HG03159 (cell line): ENCODE data around the gene GPR156.
"Not testable (repeated sequence)": the region's sequence is repeated elsewhere in the genome, so short reads cannot be mapped to it uniquely, and the experiment has no call there.

Source experiments
- ATAC-seq: cut with Tn5 transposase; IDR thresholded peaks from one replicate; pipeline ENCODE4 v1.9.1; 2021; ENCODE audit warnings: mild to moderate bottlenecking, moderate library complexity; ENCODE audit not compliant: unreplicated experiment

GPR156 gene

DNA sequence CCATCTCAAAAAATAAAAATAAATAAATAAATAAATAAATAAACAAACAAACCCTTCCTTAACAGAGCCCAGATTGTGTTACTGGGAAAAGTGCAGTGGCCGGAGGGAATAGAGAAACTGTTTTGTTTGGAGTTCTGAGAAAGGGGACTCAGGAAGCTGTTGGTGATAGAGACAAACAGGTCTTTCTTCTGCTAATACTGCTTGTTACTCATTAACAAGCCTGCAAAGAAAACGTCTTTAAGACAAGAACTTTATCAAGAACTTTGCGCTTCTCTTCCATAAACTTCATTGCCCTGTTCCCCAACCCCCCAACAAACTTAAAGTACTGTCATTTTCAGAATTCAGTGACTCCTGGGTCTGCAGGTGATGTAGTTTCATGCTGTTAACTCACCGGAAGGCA, 122.0 kb downstream of the GPR156 start:
- ATAC-seq: no peak

DNA sequence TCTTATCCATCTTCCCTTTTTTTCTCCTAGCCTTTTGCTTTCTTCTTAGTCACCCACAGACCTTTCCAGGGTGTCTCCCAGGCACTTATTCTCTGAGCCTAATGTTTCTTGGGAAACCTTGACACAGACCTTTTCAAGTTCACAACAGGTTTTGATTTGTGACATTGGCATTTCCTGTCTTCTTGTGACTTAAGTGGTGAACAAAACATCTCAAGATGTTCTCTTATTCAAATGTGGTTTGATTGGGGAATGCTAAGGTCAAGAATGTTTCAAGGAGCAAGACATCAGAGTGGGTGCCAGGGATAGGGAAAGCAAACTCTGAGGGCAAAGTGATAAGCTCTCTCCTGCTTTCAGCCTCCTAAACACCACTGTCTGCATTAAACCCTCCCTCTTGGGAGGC, 122.6 kb downstream of the GPR156 start:
- ATAC-seq: no peak

DNA sequence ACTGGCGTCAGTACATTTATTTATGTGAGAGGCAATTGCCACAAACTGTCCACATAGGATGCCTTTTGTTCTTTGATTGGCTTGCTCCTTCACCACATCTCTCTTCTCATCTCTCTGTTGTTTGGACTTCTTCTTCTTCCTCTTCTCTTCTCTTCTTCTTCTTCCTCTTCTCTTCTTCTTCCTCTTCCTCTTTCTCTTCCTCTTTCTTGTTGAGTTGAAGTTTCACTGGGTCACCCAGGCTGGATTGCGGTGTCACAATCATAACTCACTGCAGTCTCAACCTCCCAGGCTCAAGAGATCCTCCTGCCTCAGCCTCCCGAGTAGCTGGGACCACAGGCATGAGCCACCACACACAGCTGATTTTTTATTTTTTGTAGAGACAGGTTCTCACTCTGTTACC, 123.1 kb downstream of the GPR156 start:
- no peak for ATAC-seq

DNA sequence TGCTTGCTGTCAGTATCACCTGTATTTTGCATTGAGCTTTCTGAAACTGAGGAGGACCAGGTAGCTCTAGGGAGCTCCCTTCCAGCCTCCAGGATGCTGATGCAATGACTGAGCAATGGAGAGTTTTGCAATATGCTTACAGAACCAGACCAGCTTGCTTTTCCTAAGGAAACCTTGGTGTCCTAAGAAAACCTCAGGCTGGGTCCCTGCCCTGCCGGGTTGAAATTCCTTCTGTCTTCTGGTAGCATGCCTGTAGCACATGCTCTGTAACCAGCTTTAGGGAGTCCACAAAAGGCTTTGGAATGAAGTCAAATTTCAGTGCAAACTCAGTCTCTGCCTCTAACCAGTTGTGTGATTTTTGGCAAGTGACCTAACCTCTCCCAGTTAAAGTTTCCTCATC, 125.0 kb downstream of the GPR156 start:
- no peak for ATAC-seq

DNA sequence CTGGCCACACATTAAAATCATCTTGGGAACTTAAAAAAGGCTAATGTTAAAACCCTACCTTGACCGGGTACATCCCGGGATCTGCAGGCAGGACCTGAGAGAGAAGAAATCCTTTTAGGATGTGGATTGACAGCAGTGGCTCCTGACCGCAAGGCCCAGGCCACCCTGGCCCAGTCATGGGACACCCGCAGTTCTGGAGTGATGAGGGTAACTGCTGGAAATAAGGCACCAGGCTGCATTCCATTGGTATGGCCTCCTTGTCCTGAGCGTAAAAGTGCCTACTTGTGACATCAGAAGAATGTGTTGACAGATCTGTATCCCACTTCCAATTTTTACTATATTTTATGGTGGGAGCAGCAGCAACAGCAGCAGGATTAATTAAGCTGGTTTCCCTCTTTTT, 127.3 kb downstream of the GPR156 start:
- ATAC-seq: no peak

DNA sequence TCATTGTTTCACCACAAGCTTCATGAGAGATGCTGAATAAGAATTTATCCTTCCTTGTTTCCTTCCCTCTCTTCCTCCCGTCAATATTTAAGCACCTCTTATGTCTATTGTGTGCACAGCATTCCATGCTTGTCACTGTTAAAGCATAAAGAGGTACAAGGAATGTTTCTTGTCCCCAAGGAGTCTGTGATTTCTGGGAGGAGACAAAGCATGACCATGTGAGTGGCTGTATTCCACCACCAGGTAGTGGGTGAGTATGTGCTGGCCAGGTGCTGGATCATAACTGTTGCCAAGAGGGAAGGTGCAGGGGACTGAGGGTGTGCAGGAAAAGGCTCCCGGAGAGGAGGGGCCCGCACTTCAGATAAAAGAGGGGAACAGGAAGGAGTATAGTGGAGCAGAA, 127.9 kb downstream of the GPR156 start:
- ATAC-seq: no peak

DNA sequence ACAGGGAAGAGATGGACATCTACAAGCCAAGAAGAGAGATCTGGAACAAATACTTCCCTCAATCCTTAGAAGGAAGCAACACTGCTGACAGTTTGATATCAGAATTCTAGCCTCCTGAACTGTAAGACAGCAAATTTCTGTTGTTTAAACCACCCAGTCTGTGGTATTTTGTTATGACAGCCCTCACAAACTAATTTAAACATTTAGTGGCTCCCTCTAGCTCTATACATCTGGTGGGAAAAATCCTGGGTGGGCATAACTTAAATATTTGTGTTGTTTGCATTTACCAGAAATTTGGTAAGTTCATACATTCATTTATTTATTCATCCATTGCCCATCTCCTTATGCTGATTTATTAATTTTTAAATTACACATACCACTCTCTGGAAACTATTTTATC, 128.3 kb downstream of the GPR156 start:
- no peak for ATAC-seq

DNA sequence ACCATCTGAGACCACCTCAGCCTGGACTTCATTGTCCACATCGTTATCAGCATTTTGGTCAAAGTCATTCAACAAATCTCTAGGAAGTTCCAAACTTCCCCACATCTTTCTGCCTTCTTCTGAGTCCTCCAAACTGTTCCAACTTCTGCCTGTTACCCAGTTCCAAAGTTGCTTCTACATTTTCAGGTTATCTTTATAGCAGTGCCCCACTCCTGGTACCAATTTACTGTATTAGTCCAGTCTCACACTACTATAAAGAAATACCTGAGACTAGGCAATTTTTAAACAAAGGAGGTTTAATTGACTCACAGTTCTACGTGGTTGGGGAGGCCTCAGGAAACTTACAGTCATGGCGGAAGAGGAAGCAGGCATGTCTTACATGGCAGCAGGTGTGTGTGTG, 129.3 kb downstream of the GPR156 start:
- not testable (repeated sequence) for ATAC-seq

DNA sequence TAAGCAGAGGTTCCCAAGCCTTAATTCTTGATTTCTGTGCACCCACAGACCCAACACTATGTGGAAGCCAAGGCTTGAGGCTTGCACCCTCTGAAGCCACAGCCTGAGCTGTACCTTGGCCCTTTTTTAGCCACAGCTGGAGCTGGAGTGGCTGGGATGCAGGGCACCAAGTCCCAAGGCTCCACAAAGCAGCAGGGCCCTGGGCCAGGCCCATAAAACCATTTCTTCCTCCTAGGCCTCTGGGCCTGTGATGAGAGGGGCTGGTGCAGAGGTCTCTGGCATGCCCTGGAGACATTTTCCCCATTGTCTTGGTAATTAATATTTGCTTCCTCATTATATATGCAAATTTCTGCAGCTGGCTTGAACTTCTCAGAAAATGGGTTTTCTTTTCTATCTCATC, 129.9 kb downstream of the GPR156 start:
- ATAC-seq: no peak

DNA sequence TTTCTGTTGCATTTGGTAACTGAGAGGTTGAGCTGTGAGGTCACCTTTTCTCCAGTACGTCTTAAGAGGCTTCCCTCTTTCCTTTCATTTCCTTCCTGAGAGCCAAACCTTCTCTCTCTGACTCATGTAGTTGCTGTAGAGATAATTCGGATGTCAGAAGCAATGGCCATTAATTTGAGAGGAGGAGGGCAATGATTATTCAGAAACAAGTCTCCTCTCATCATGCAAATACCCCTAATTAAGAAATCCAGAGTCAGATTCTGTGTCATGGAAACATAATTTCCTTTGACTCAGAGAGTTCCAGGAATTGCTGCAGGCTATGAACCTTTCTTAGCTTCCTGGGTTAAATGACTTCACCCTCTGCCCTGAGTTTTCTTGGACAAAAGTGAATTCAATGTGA, 131.7 kb downstream of the GPR156 start:
- no peak for ATAC-seq

DNA sequence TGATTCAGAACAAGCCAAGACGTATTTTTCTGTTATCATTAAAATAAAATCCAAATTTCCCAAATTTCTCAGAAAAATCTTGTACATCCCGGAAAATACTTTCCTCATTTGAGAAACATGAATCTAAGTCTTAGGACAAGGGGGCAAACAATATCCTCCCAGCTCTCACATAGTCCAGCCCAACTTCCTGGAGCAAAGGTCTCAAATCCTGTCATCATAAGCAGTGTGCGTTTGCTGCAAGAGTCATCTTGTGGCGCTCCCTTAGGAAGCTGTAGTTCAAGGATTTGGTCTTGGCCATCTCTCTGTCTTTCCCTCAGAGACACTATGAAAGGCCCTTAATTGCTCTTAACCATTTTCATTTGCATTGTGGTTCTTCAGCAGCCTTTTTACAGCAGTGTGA, 133.2 kb downstream of the GPR156 start:
- ATAC-seq: no peak

DNA sequence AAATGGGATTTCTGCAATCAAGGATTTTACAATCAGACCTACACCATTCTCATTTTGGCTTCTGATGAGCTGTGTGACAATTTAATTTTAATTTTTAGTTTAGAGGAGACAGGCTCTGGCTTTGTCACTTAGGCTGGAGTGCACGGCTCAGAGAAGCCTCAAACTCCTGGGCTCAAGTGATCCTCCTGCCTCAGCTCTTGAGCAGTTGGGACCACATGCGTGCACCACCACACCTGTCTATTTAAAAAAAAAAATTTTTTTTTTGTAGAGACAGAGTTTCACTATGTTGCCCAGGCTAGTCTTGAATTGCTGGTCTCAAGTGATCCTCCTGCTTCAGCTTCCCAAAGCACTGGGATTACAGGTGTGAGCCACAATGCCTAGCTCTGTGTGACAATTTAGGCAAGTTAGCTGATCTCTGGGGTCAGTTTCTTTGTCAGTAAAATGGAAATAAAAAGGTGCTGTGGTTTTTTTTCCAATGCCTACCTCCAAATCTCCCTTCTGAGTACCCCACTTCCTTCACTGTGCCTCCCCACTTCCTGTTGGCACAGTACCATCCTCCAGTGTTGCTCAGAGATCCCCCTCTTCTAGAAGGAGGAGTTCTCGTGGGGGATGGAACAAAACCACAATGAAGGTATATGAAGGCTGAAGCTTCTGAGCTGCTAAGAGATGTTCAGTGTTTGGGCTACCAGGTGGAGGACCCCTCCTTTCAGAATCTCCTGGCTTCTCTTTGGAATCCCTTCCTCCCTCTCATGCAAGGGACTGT, 136.7 kb downstream of the GPR156 start:
- ATAC-seq: no peak

DNA sequence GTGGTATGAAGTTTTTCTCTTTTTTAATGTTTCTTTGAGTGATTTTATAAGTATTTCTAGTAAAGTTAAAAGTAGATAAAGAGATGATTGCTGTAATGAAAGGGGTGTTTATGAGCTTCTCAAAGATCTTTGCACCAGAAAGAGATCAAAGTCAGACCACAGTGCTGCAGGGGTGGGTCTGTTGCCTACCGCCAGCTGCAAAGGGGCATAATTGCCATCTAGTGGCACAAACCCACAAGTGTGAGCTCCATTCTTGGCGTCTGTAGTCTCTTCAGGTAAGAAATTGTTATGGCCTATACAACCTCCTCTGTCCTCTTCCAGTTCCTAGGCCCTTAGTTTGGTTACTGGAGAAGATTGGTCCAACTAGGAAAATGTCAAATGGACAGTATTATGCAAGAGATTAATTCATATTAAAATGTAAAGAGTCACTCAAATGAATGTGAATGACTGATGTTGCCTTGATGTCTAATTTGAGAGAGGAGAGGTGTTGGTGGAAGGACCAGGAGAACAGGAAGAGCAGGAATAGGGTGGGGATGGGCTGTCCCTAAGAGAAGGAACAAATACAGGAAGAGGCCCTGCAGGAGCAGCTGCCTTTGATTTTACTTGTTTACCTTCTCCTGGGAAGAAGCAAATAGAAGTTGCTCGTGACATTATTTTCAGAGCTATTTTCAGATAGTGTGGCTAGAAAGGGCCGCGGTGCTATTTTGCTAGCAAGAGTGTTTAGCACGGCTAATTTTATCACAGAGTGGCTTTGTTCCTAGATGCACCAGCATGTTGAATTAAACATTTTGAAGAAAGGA, 137.8 kb downstream of the GPR156 start:
- ATAC-seq: no peak

DNA sequence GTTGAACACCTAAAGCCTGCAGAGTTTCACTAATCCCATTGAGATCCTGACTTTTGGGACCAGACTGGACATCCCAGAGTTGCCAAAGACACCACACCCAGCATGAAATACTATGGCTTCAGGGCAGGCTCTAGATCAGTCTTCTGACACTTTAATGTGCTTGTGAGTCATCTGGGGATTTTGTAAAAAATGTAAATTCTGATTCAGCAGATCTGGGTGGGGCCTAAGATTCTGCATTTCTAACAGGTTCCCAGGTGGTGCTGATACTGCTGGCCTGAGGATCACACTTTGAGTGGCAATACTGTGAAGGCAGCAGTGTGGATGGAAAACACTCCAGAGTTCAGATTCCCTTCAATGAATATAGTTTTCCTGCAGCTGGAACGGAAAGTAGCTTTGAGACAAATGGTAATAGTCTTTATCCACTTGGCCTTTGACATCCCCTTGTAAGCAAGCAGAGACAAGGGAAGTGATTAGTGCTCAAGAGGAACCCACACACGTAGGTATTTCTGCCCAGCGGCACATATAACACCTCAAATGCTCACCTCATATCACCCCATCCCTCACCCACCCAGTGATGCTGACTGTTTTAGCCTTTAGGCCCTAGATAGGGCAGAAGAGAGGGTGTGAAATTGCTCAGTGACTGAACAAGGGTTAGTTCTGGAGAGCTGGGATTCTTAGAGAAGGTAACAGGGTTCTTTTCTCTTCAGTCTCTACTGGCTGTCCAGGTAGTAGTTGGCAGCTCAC, 139.3 kb downstream of the GPR156 start:
- no peak for ATAC-seq

DNA sequence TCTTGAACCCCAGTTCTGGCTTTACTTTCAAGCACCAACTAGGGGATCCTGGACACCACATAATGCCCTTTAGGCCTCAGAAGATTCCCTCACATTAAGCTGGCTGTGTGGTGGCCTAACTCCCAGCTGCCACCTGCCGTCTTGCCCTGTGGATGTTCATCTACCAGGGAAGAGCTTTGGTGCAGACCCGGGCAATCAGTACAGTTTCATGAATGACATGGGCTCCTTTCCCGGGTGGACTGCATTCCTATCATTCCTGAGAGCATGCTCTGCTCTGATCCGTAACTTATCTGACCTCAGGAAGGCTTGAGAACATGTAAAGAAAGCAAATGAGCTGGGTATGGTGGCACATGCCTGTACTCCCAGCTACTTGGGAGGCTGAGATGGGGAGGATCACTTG, 140.8 kb downstream of the GPR156 start:
- no peak for ATAC-seq

DNA sequence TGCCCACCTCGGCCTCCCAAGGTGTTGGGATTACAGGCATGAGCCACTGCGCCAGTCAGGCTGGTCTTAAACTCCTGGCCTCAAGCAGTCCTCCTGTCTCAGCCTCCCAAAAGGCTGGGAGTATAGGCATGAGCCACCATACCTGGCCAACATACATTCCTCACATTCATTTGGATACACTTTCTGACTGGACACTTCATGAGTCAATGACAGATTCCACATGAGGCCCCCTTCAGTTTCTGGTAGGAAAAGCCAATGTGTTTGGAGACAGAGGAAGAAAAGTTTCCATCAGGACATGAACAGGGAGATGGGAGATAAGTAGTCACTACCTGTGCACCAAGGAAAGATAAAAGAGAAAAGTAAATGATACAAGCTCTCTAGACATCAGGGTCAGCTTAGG, 141.3 kb downstream of the GPR156 start:
- no peak for ATAC-seq

DNA sequence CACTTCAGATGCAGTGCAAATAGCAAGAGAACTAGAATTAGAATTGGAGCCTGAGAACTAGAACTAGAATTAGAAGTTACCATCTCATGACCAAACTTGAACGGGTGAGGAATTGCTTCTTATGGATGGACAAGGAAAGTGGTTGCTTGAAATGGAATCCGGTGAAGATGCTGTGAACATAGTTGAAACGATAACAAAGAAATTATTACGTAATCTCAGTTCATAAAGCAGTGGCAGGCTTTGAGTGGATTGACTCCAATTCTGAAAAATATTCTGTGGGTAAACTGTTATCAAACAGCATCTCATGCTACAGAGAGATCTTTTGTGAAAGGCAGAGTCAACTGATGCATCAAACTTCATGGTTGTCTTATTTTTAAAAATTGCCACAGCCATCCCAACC, 142.8 kb downstream of the GPR156 start:
- no peak for ATAC-seq

DNA sequence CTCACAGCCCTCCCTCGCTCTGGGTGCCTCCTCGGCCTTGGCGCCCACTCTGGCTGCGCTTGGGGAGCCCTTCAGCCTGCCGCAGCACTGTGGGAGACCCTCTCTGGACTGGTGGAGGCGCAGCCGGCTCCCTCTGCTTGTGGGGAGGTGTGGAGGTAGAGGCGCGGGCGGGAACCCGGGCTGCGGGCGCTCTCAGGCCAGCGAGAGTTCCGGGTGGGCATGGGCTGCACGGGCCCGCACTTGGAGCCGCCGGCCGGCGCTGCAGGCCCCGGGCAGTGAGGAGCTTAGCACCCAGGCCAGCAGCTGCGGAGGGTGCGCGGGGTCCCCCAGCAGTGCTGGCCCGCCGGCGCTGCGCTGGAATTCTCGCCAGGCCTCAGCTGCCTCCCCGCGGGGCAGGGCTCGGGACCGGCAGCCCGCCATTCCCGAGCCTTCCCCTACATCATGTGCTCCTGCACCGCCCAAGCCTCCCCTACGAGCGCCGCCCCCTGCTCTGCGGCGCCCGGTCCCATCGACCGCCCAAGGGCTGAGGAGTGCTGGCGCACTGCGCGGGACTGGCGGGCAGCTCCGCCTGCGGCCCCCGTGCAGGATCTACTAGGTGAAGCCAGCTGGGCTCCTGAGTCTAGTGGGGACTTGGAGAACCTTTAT, 144.8 kb downstream of the GPR156 start:
- no peak for ATAC-seq

DNA sequence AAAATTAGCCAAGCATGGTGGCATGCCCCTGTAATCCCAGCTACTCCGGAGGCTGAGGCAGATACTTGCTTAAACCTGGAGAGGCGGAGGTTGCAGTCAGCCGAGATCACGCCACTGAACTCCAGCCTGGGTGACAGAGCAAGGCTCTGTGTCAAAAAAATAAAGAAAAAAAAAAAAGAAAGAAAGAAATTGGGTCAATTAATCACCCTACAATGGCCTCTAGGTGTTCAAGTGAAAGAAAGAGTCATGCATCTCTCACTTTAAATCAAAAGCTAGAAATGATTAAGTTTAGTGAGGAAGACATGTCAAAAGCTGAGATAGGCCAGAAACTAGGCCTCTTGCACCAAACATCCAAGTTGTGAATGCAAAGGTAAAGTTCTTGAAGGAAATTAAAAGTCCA, 145.9 kb downstream of the GPR156 start:
- ATAC-seq: no peak

DNA sequence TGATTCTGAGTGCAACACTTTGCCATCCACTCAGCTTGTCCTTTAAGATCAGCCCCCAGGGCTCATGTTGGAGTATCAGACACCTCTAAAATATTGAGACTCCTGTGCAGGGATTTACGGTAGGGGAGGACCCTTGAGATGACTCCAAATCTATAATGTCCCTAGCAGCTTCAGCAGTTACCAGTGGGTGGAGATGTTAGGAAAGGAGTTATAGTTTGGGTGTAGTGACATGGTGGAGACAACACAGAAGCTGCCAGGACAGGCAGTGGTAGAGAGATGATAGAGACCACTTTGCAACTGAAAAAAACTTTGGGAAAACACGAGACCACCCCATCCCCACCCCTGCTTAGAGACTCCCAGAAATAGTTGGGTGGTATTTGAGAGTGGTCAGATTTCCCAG, 147.5 kb downstream of the GPR156 start:
- no peak for ATAC-seq

DNA sequence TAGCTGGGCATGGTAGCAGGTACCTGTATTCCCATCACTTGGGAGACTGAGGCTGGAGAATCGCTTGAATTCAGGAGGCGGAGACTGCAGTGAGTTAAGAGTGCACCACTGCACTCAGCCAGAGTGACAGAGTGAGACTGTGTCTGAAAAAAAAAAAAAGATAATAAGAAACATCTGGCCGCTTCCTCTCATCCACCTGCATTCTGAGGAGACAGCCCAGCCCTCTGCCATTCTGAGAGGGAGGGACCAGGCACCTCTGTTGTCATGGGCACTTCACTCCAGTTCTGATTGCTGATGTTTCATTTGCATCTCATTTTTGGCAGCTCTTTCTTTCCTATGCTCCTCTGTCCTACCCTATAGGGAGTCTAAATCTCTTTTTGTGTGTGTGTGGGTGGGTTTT, 154.4 kb downstream of the GPR156 start:
- ATAC-seq: no peak
